H1 (cell line): ENCODE data around the gene PLEKHA3. TPM values are rescaled to one million over a fixed set of nuclear protein-coding genes. Genes with fewer than 3 reads are reported as not detected.

Experiments
- CTCF ChIA-PET: fragments of 300-600 bp; sonication (Branson Sonifier 250); formaldehyde crosslinking; loops from one replicate; lab custom pipeline; 2021; ENCODE audit not compliant: partially characterized antibody; lab: Charles Lee
- POLR2A ChIA-PET: fragments of 300-600 bp; sonication (Branson Sonifier 250); formaldehyde crosslinking; loops from one replicate; lab custom pipeline; 2021; ENCODE audit warnings: inconsistent platforms; ENCODE audit not compliant: partially characterized antibody; lab: Charles Lee
- DNase-seq, 2 experiments: peaks; one replicate each; pipeline versions ENCODE4 v3.0.0 to v3.0.0-alpha.2; 2010 to 2022; ENCODE audit warnings: low spot score in 2 of 2, low read depth in 1 of 2, mixed read lengths in 1 of 2
- FAIRE-seq: peaks from 2 replicates; lab custom pipeline; 2011; peaks lifted over from hg19 to GRCh38; lab: Jason Lieb, UNC
- H2AFZ ChIP-seq: 2 replicates; pipeline ENCODE4 v1.8.1; 2012; ENCODE audit warnings: low read length, inconsistent platforms
- H2AK5ac ChIP-seq: 2 replicates; pipeline ENCODE4 v1.6.1; 2013; ENCODE audit warnings: low read depth, low read length
- H2BK120ac ChIP-seq: replicated peaks from 2 replicates; pipeline ENCODE3; 2013; ENCODE audit warnings: low read depth, low read length, inconsistent platforms
- H2BK12ac ChIP-seq: 2 replicates; pipeline ENCODE4 v1.6.1; 2013; ENCODE audit warnings: low read depth, low read length
- H2BK15ac ChIP-seq: 2 replicates; pipeline ENCODE4 v1.6.1; 2013; ENCODE audit warnings: low read length
- H2BK20ac ChIP-seq: 2 replicates; pipeline ENCODE4 v1.6.1; 2013; ENCODE audit warnings: low read length
- H2BK5ac ChIP-seq: 2 replicates; pipeline ENCODE4 v1.6.1; 2013; ENCODE audit warnings: low read depth, low read length
- H3K14ac ChIP-seq: 2 replicates; pipeline ENCODE4 v1.6.1; 2013; ENCODE audit warnings: inconsistent platforms; ENCODE audit not compliant: insufficient read length
- H3K18ac ChIP-seq: 2 replicates; pipeline ENCODE4 v1.6.1; 2013; ENCODE audit warnings: low read length; ENCODE audit errors: extremely low read depth
- H3K23ac ChIP-seq: 2 replicates; pipeline ENCODE4 v1.6.1; 2013; ENCODE audit warnings: inconsistent platforms; ENCODE audit not compliant: insufficient read length
- H3K23me2 ChIP-seq: 2 replicates; pipeline ENCODE4 v1.6.1; 2013; ENCODE audit warnings: low read depth, low read length
- H3K27ac ChIP-seq: 2 replicates; pipeline ENCODE4 v1.6.1; 2011; ENCODE audit warnings: low read depth, low read length, inconsistent platforms
- H3K27me3 ChIP-seq, 4 experiments: replicated peaks in 1 of 4; 1 replicate in 1 of 4; 2 replicates in 3 of 4; pipeline versions ENCODE4 v1.6.1 to v1.8.1; 2011 to 2013; ENCODE audit warnings: low read length in 3 of 4, mild to moderate bottlenecking in 3 of 4, inconsistent platforms in 2 of 4, mixed read lengths in 2 of 4, moderate library complexity in 1 of 4; ENCODE audit not compliant: control insufficient read depth in 3 of 4, insufficient read depth in 3 of 4; ENCODE audit errors: extremely low read depth in 1 of 4
- H3K36me3 ChIP-seq, 4 experiments: 2 replicates each; pipeline versions ENCODE4 v1.6.1 to v1.8.1; 2011 to 2013; ENCODE audit warnings: mild to moderate bottlenecking in 4 of 4, low read length in 3 of 4, moderate library complexity in 2 of 4, control low read depth in 1 of 4, inconsistent platforms in 1 of 4; ENCODE audit not compliant: insufficient read depth in 4 of 4, control insufficient read depth in 2 of 4
- H3K4ac ChIP-seq: replicated peaks from 2 replicates; pipeline ENCODE3; 2013; ENCODE audit warnings: low read length, low read depth, mixed read lengths, inconsistent platforms; ENCODE audit not compliant: insufficient read length
- H3K4me1 ChIP-seq, 4 experiments: replicated peaks in 1 of 4; 1 replicate in 1 of 4; 2 replicates in 3 of 4; pipeline versions ENCODE4 v1.6.1 to v1.8.1; 2011 to 2013; ENCODE audit warnings: low read length in 3 of 4, inconsistent platforms in 2 of 4, mixed read lengths in 1 of 4; ENCODE audit not compliant: insufficient read depth in 4 of 4, control insufficient read depth in 3 of 4
- H3K4me2 ChIP-seq, 2 experiments: 2 replicates each; pipeline versions ENCODE4 v1.6.1 to v1.8.1; 2011 to 2013; ENCODE audit warnings: low read depth in 2 of 2, low read length in 2 of 2, control low read depth in 1 of 2, inconsistent platforms in 1 of 2, mild to moderate bottlenecking in 1 of 2; ENCODE audit not compliant: insufficient read depth in 1 of 2
- H3K4me3 ChIP-seq, 4 experiments: fragments of 200-600, 300-600 bp in 1 of 4; sonication (generic), shearing (Covaris generic), sonication (Bioruptor Twin) in 1 of 4; 2 replicates each; pipeline versions ENCODE4 v1.5.1 to v1.8.1; 2011 to 2016; ENCODE audit warnings: low read length in 4 of 4, low read depth in 3 of 4, control low read depth in 2 of 4, inconsistent platforms in 2 of 4, mild to moderate bottlenecking in 2 of 4, mixed read lengths in 1 of 4, moderate library complexity in 1 of 4; ENCODE audit not compliant: insufficient read depth in 2 of 4; ENCODE audit errors: extremely low read depth in 1 of 4
- H3K56ac ChIP-seq: replicated peaks from 2 replicates; pipeline ENCODE3; 2013; ENCODE audit warnings: low read depth, mild to moderate bottlenecking, mixed read lengths, low read length, inconsistent platforms; ENCODE audit not compliant: insufficient read length
- H3K79me1 ChIP-seq: 2 replicates; pipeline ENCODE4 v1.6.1; 2013; ENCODE audit warnings: low read depth, low read length, control low read depth
- H3K79me2 ChIP-seq, 2 experiments: 2 replicates each; pipeline versions ENCODE4 v1.6.1 to v1.8.1; 2012 to 2013; ENCODE audit warnings: low read length in 2 of 2, mild to moderate bottlenecking in 2 of 2, inconsistent platforms in 1 of 2; ENCODE audit not compliant: insufficient read depth in 2 of 2, control insufficient read depth in 1 of 2
- H3K9ac ChIP-seq, 4 experiments: replicated peaks in 1 of 4; 1 replicate in 1 of 4; 2 replicates in 3 of 4; pipeline versions ENCODE4 v1.6.1 to v1.8.1; 2011 to 2013; ENCODE audit warnings: low read depth in 3 of 4, low read length in 3 of 4, control low read depth in 2 of 4, mild to moderate bottlenecking in 2 of 4, moderate library complexity in 2 of 4, inconsistent platforms in 1 of 4; ENCODE audit errors: extremely low read depth in 1 of 4
- H3K9me3 ChIP-seq, 2 experiments: 2 replicates each; pipeline versions ENCODE4 v1.6.1 to v1.8.1; 2012 to 2013; ENCODE audit warnings: mild to moderate bottlenecking in 2 of 2, moderate library complexity in 2 of 2, control low read depth in 1 of 2, inconsistent platforms in 1 of 2, low read depth in 1 of 2, low read length in 1 of 2, mixed read lengths in 1 of 2; ENCODE audit not compliant: insufficient read depth in 2 of 2
- H4K20me1 ChIP-seq, 2 experiments: replicated peaks in 1 of 2; 2 replicates each; pipeline versions ENCODE3 to v1.8.1; 2011 to 2013; ENCODE audit warnings: inconsistent platforms in 2 of 2, low read length in 2 of 2, mild to moderate bottlenecking in 1 of 2; ENCODE audit not compliant: insufficient read depth in 2 of 2, control insufficient read depth in 1 of 2
- H4K5ac ChIP-seq: 2 replicates; pipeline ENCODE4 v1.6.1; 2013; ENCODE audit warnings: low read length, low read depth, mixed read lengths, inconsistent platforms; ENCODE audit not compliant: insufficient read length
- H4K8ac ChIP-seq: 2 replicates; pipeline ENCODE4 v1.8.0; 2013; ENCODE audit warnings: mild to moderate bottlenecking, moderate library complexity, low read length, inconsistent platforms; ENCODE audit not compliant: insufficient read depth; ENCODE audit errors: extremely low read depth
- H4K91ac ChIP-seq: replicated peaks from 2 replicates; pipeline ENCODE3; 2013; ENCODE audit warnings: low read length, mixed read lengths, inconsistent platforms; ENCODE audit not compliant: insufficient read length
- CBX5 ChIP-seq: fragments of 300-800, 300-1000 bp; sonication (generic); IDR thresholded peaks from 2 replicates; pipeline ENCODE4 v1.7.1; 2016; ENCODE audit warnings: antibody characterized with exemption, low read length, low read depth
- CTCF ChIP-seq, 3 experiments: IDR thresholded peaks; 1 replicate in 2 of 3; 2 replicates in 1 of 3; pipeline versions ENCODE4 v1.5.1 to v1.6.1; 2011; ENCODE audit warnings: low read length in 3 of 3, mild to moderate bottlenecking in 3 of 3, inconsistent platforms in 2 of 3, low read depth in 1 of 3, moderate library complexity in 1 of 3; ENCODE audit not compliant: insufficient read depth in 1 of 3; ENCODE audit errors: control extremely low read depth in 1 of 3
- HDAC2 ChIP-seq, 2 experiments: fragments of 300-600 bp in 1 of 2; sonication (generic) in 1 of 2; IDR thresholded peaks; 2 replicates each; pipeline ENCODE4 v1.6.1; 2011 to 2012; ENCODE audit warnings: low read depth in 2 of 2, low read length in 2 of 2, mild to moderate bottlenecking in 2 of 2, moderate library complexity in 2 of 2, borderline replicate concordance in 1 of 2, inconsistent platforms in 1 of 2
- HDAC6 ChIP-seq: IDR thresholded peaks from one replicate; pipeline ENCODE4 v1.7.1; 2012; ENCODE audit warnings: low read depth, mild to moderate bottlenecking, inconsistent platforms, low read length, moderate library complexity
- KDM4A ChIP-seq: IDR thresholded peaks from one replicate; pipeline ENCODE4 v1.7.1; 2012; ENCODE audit warnings: low read depth, mild to moderate bottlenecking, moderate library complexity, low read length, inconsistent platforms; ENCODE audit not compliant: severe bottlenecking
- PHF8 ChIP-seq: fragments of 200-600 bp; sonication (generic); conservative IDR thresholded peaks from 2 replicates; pipeline ENCODE4 v1.7.1; 2012; ENCODE audit warnings: low read depth, mild to moderate bottlenecking, inconsistent platforms, low read length, moderate library complexity
- RNF2 ChIP-seq: fragments of 200-900, 300-1000 bp; sonication (generic); IDR thresholded peaks from 2 replicates; pipeline ENCODE4 v1.7.1; 2016; ENCODE audit warnings: borderline replicate concordance, low read depth, mild to moderate bottlenecking, antibody characterized with exemption, low read length; ENCODE audit not compliant: poor library complexity, severe bottlenecking; ENCODE audit errors: missing control alignments
- SAP30 ChIP-seq: fragments of 300-600 bp; sonication (generic); IDR thresholded peaks from 2 replicates; pipeline ENCODE4 v1.7.1; 2012; ENCODE audit warnings: low read length, moderate library complexity, mild to moderate bottlenecking, inconsistent platforms; ENCODE audit not compliant: insufficient read depth, insufficient replicate concordance
- SIX5 ChIP-seq: IDR thresholded peaks from 2 replicates; pipeline ENCODE4 v1.6.1; 2011; ENCODE audit warnings: mild to moderate bottlenecking, low read depth, low read length
- WGBS, 2 experiments: shearing (Covaris generic) in 1 of 2; methylation state at CpG; one replicate each; pipeline versions ENCODE4 v1.1.6 to v1.1.7; 2013 to 2015; ENCODE audit warnings: low lambda C conversion rate in 2 of 2, mixed read lengths in 2 of 2, inconsistent platforms in 1 of 2, low coverage in 1 of 2, missing lambda C conversion rate in 1 of 2; ENCODE audit not compliant: insufficient replicate concordance in 2 of 2, insufficient coverage in 1 of 2, insufficient read length in 1 of 2; ENCODE audit errors: extremely low coverage in 1 of 2, missing lambda C conversion rate in 1 of 2; 5-methylcytosine and 5-hydroxymethylcytosine counted together
- polyA plus RNA-seq, 7 experiments: library from polyadenylated mRNA; depleted of rRNA in 3 of 7; stranded (reverse) in 5 of 7; unstranded in 2 of 7; fragments of >200 nt in 5 of 7; fragments of 200-250 nt in 2 of 7; gene quantifications; 1 replicate in 5 of 7; 2 replicates in 1 of 7; 4 replicates in 1 of 7; pipeline versions ENCODE4 v1.2.1 to v1.2.3, GENCODE V29; 2011 to 2013; ENCODE audit warnings: missing spikeins in 2 of 7, mixed read lengths in 2 of 7
- total RNA-seq: library from RNA; stranded (reverse); fragmentation: NEBNext Ultra II Directional; extraction: Animal tissue kit (Norgen Biotek cat#: 25700); gene quantifications from 2 replicates; pipeline ENCODE4 v1.2.1, GENCODE V29; 2021

Gene PLEKHA3
- total and polyA plus RNA-seq, 2 of the 8 experiments (the other 6 are each of a cell fraction or from before 2014, with no cell fraction given) = 1.9 to 20.1 TPM

GRCh38 chr2:178527592-178527991, 47.3 kb downstream of the PLEKHA3 start:
- no peak overlapping the region for H3K14ac ChIP-seq
- ChIA-PET CTCF (interaction anchor here (0.9 kb wide), 1 partner anchor 9 kb away, joined by 4 read pairs; no protein-coding TSS in a partner anchor), POLR2A (interaction anchor here (1.2 kb wide), 1 partner anchor 12 kb away, joined by 4 read pairs; no protein-coding TSS in a partner anchor)
- no peak overlapping the region for H3K56ac ChIP-seq
- H3K23me2 ChIP-seq = peaks cover 7% of the 10 kb centered on the region
- H3K79me2 ChIP-seq = peaks cover 5 to 75% of the 10 kb centered on the region in 2 experiments; a peak in 3 of 4 replicates
- TF ChIP-seq HDAC6 = no peak
- TF ChIP-seq CTCF (IDR thresholded peaks at IDR 0.05; ENCODE audit: control extremely low read depth in 1 of 3, insufficient read depth in 1 of 3, low read depth in 1 of 3, low read length in 3 of 3) = no peak
- TF ChIP-seq SIX5 = no peak
- TF ChIP-seq KDM4A = no peak
- no peak for TF ChIP-seq SAP30
- no peak for TF ChIP-seq RNF2
- TF ChIP-seq HDAC2 (IDR thresholded peaks at IDR 0.05; ENCODE audit: borderline replicate concordance in 1 of 2, low read depth in 2 of 2, low read length in 2 of 2) = no peak
- TF ChIP-seq PHF8 = no peak
- no peak for TF ChIP-seq CBX5
- H4K8ac ChIP-seq = no peak overlapping the region
- no peak overlapping the region for H2AFZ ChIP-seq
- FAIRE-seq (no peak), DNase-seq (no peak)
- no peak overlapping the region for H2BK20ac ChIP-seq
- H2AK5ac ChIP-seq = no peak overlapping the region
- H3K18ac ChIP-seq = no peak overlapping the region
- peaks cover 15% of the 10 kb centered on the region for H3K79me1 ChIP-seq
- no peak overlapping the region for H3K4ac ChIP-seq
- H4K20me1 ChIP-seq = peaks cover 0 to 8% of the 10 kb centered on the region in 2 experiments
- peaks cover 0 to 10% (median 6%) of the 10 kb centered on the region in 4 experiments; a peak in 5 of 8 replicates for H3K36me3 ChIP-seq
- no peak overlapping the region for H2BK5ac ChIP-seq
- no peak overlapping the region for H4K5ac ChIP-seq
- H2BK120ac ChIP-seq = no peak overlapping the region
- no peak overlapping the region for H3K27ac ChIP-seq
- H3K23ac ChIP-seq = no peak overlapping the region
- no peak overlapping the region for H3K4me2 ChIP-seq
- H3K27me3 ChIP-seq = no peaks in the 10 kb centered on the region
- 90% methylated on average over 2 of the region's 2 CpGs; no CpG with 5 or more reads in 1 of the 2 experiments for WGBS, 2 experiments
- H2BK15ac ChIP-seq = no peak overlapping the region
- no peak overlapping the region for H2BK12ac ChIP-seq
- H3K4me1 ChIP-seq = no peaks in the 10 kb centered on the region
- no peaks in the 10 kb centered on the region for H3K9me3 ChIP-seq
- H3K4me3 ChIP-seq = no peak overlapping the region
- no peak overlapping the region for H4K91ac ChIP-seq
- H3K9ac ChIP-seq = no peak overlapping the region
